Cardiac ventricle fibroblast (primary cell): ENCODE data around the gene DDX43. TPM values are rescaled to one million over a fixed set of nuclear protein-coding genes. Genes with fewer than 3 reads are reported as not detected.

Source experiments
- total RNA-seq: library from RNA; depleted of rRNA; stranded (reverse); fragments of >200 nt; gene quantifications from 2 replicates; pipeline ENCODE4 v1.2.3, GENCODE V29; 2015

The DDX43 gene
- total RNA-seq = 0.37 and 2.3 TPM in 2 replicates

DNA sequence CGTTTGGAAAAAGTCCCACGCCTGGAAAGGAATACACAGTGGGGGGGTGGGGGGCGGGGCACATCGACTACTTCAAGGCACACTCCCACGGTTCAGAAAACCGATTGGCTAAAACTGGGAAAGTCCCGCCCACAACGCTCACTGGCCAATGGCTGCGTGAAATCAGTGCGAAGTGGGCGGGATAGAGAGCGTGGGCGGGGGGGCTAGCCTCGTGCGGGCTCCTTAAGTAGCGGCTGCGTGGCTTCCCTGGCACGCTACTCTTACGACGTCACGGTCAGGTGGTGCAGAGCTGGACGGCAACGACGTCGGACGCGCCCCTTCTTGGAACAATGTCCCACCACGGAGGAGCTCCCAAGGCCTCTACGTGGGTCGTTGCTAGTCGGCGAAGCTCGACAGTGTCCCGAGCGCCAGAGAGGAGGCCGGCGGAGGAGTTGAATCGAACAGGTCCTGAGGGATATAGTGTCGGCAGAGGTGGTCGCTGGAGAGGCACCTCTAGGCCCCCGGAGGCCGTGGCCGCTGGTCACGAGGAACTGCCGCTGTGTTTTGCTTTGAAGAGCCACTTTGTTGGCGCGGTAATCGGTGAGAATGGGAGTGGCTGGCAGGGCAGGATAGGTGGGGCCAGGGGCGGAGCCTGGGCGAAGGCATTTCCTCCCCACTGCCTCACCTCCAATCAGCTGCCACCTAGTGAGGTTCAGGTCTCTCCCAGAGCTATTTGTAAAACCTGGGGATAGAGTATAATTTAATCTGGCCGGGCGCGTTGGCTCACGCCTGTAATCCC lies at the start of gene DDX43:
DDX43 (plus strand) TSS at position 252 of the 778 bp plus-strand sequence; CDS start at position 330, 78 bp downstream.

DNA sequence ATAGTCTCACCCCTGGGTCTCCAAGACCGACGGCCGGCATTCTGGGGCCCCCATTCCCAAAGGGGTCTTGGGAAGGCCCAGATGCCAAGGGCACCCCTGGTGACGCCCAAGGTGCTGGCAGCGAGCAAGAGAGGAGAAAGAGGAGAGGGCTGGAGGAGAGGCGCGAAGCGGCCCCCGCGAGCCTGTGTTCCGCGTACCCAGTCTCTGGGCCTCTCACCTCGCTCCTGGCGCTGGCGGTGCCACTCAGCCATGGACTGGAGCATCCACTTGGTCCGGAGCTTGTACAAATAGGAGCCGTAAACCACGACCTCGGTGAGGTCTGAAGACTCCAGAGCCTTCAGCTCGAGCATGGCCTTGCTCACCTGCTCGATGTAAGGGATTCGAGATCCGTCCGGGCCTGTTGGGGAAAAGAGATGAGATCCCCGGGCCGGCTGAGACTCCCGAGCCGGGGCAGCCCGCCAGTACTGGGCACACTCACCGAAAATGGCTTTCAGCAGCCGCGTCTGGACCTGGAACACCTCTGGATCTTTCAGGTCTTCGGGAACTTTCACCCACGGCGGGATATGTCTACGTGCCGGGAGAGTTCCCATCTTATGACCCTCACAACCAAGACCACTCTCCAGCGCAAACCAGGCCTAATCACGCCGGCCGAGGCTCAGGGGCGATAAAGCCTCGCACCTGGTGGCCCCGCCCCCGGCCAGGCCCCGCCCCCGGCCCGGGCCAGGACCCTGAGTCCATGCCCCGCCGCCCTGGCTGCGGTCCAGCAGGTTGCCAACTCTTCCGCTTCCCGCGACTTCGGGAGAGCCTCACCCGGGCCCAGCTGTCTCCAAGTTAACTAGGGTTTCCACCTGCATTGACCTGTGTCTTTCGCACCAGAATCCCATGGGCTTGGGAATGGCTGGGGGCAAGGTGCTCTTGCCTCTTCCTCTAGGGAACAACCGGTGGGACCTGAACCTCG lies 40.7 kb upstream of the DDX43 start, which contains the start of gene DPPA5:
DPPA5 (minus strand) TSS at position 641 of the 958 bp plus-strand sequence; CDS start at position 590, 51 bp downstream.

DNA sequence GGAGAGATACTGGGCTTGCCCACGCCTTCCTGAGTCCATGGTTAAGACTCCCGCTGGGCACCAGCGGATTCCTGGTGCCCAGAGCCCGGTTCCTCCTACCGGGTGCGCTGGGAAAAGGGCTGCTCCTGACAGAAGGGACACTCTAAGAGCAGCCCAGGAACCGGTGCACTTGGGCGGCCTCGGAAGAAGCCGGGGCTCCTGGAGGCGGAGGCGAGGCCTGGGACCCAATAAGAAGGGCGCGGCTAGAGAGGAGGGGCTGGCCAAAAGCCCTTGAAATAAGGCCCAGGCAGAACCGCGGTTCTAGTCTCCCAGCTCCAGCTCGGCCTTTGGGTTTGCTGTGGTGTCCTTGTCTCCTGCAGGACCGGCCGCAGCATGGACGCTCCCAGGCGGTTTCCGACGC lies 32.3 kb upstream of the DDX43 start, which contains the start of gene KHDC3L:
KHDC3L (plus strand) TSS at position 301 of the 400 bp plus-strand sequence; CDS start at position 373, 72 bp downstream.

DNA sequence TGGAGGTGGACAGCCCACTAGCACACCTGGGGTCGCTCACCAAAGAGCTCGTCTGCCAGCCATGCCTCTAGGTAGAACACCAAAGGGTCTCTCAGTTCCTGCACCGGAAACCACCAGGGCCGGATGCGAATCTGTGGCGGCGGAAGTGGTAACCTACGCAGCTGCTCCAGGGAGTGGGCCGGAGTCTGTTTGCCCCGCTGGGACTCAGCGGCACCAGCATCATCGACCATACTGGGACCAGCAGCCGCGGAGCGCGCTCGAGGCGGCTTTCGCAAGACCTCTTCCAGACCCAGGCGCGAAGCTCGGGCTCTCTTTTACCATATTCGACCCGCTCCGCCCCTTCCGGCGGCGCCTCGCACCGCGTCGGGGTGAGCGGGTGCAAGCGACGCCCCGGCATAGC lies 25.1 kb upstream of the DDX43 start, which contains the start of gene OOEP:
OOEP (minus strand) TSS at position 335 of the 400 bp plus-strand sequence; CDS start at position 230, 105 bp downstream.

DNA sequence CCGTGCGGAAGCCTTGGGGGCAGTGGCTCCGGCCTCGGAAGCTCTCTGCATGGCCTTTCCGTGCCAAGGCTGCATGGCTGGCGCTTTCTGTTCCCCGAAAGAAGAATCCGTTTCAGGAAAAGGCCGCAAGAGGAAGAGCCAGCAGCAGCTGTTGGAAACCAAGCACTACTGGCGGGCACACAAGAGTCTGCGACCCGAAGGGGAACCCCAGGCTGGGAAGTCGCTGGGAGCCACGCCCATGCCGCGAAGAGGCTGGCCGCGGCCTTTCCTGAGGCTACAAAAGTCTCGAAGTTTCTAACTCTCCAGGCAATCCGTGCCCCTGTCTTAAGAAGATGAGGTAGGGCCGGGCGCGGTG lies 57.5 kb downstream of the DDX43 start, which contains the start of gene CGAS:
CGAS (minus strand) TSS at position 191 of the 355 bp plus-strand sequence; CDS start at position 75, 116 bp downstream.

DNA sequence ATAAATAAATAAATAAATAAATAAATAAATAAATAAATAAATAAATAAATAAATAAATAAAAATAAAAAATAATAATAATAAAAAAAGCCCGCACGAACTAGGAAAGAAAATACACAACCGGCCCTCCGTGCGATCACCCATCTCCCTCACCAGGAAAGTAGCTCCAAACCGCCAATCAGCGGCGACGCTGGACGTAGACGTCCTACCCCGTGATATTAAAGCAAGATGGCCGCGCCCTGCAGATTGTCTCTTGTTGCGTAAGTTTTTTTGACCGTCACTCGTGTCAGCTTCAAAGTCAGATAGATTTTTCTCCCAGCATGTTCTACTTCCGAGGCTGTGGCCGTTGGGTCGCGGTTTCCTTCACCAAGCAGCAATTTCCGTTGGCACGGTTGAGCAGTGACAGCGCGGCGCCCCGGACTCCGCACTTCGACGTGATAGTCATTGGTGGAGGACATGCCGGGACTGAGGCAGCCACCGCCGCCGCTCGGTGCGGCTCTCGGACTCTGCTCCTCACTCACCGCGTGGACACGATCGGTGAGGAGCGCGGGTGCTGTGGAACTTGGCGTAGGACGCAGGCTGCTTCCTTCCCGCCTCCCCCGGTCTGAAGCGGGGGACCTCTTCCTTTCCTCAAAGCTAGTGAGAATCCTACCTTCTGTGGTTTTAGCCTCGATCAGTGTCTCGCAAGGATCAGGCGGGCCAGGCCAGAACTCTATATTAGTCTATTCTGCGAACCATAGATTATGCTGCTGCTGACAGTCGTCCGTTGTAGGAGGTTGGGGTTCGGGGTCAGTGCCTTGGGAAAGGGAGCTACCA lies 67.1 kb downstream of the DDX43 start, which contains the start of gene MTO1:
MTO1 (plus strand) TSS at position 201 of the 814 bp plus-strand sequence; CDS start at position 319, 118 bp downstream.

Other genes with a start within 250 kb of the DDX43 start
- not detected in 2 replicates for gene KHDC1L, start 169.3 kb upstream of the DDX43 start, total RNA-seq
- 3.4 and 3.5 TPM in 2 replicates for gene KHDC1, start 131.6 kb upstream of the DDX43 start, total RNA-seq
- not detected in 2 replicates for gene DPPA5, start 40.6 kb upstream of the DDX43 start, total RNA-seq
- gene KHDC3L, start 32.2 kb upstream of the DDX43 start, total RNA-seq = not detected in 2 replicates
- gene OOEP, start 24.9 kb upstream of the DDX43 start, total RNA-seq = not detected in 2 replicates
- 2.3 and 2.4 TPM in 2 replicates for gene CGAS, start 57.5 kb downstream of the DDX43 start, total RNA-seq
- 12.5 and 19.5 TPM in 2 replicates for gene MTO1, start 66.9 kb downstream of the DDX43 start, total RNA-seq
- 11,816 and 12,198 TPM in 2 replicates for gene EEF1A1, start 126.2 kb downstream of the DDX43 start, total RNA-seq